Transverse colon (tissue), 4 donors: ENCODE measurements around the gene NEK9. TPM values are rescaled to one million over a fixed set of nuclear protein-coding genes. Genes with fewer than 3 reads are reported as not detected.

Experiments used
- DNase-seq: peaks from one replicate; pipeline ENCODE4 v3.0.0-alpha.2; 2019
- H3K27ac ChIP-seq, 4 donors: fragments of 200-600 bp; sonication (generic); 2 replicates each; pipeline ENCODE4 v1.5.1; 2016 to 2018; ENCODE audit warnings: inconsistent platforms in 4 of 4
- H3K27me3 ChIP-seq: fragments of 200-600 bp; sonication (generic); 2 replicates; pipeline ENCODE4 v1.5.1; 2017; ENCODE audit warnings: inconsistent platforms
- H3K36me3 ChIP-seq, 4 donors: fragments of 200-600 bp; sonication (generic); 2 replicates each; pipeline ENCODE4 v1.5.1; 2017 to 2019; ENCODE audit warnings: inconsistent platforms in 4 of 4
- H3K4me1 ChIP-seq, 4 donors: fragments of 200-600 bp; sonication (generic); 2 replicates each; pipeline ENCODE4 v1.5.1; 2017 to 2020; ENCODE audit warnings: inconsistent platforms in 4 of 4
- H3K4me3 ChIP-seq, 4 donors: fragments of 200-600 bp; sonication (generic); 1 replicate in 1 of 4; 2 replicates in 3 of 4; pipeline versions ENCODE4 v1.5.1 to v1.6.1; 2017 to 2019; ENCODE audit warnings: inconsistent platforms in 4 of 4
- H3K9me3 ChIP-seq, 2 donors: fragments of 200-600 bp; sonication (generic); 2 replicates each; pipeline ENCODE4 v1.5.1; 2017 to 2019; ENCODE audit warnings: inconsistent platforms in 2 of 2
- CTCF ChIP-seq, 5 experiments: fragments of 200-600 bp in 3 of 5; fragments of 450-650 bp in 2 of 5; sonication (generic) in 3 of 5; IDR thresholded peaks; 1 replicate in 2 of 5; 2 replicates in 3 of 5; pipeline ENCODE4 v1.5.1; 2016 to 2017; ENCODE audit warnings: antibody characterized with exemption in 5 of 5, inconsistent platforms in 3 of 5, mild to moderate bottlenecking in 2 of 5, moderate library complexity in 1 of 5
- EP300 ChIP-seq: sonication (generic); formaldehyde crosslinking; IDR thresholded peaks from one replicate; pipeline ENCODE4 v1.6.1; 2017; ENCODE audit warnings: antibody characterized with exemption, low read depth
- POLR2A ChIP-seq: fragments of 450-650 bp; IDR thresholded peaks from one replicate; pipeline ENCODE4 v1.6.1; 2016; ENCODE audit warnings: antibody characterized with exemption, mild to moderate bottlenecking, moderate library complexity
- POLR2AphosphoS5 ChIP-seq, 3 donors: sonication (generic); formaldehyde crosslinking; IDR thresholded peaks; one replicate each; pipeline ENCODE4 v1.6.1; 2016; ENCODE audit warnings: antibody characterized with exemption in 3 of 3
- WGBS, 2 donors: methylation state at CpG; one replicate each; pipeline ENCODE4 v1.1.5; 2018; ENCODE audit warnings: low coverage in 1 of 2; 5-methylcytosine and 5-hydroxymethylcytosine counted together
- in situ Hi-C, 4 donors: fragments of 200-750 bp; cut with MboI; loops; one replicate each; pipeline versions ENCODE4 v1.15.0 to v1.15.1; 2017; ENCODE audit warnings: low sequenced_read_pairs in 3 of 4, low pct_ligation_motif_present in 1 of 4, low pct_unique_long_range_greater_than_20kb in 1 of 4
- intact Hi-C: fragments of 100-400 bp; cut with DNase I; formaldehyde crosslinking; loops from one replicate; pipeline ENCODE4 v1.15.1; 2023; ENCODE audit warnings: low total_unique reads
- total RNA-seq, 4 donors: library from RNA; depleted of rRNA; stranded (reverse); fragments of >200 nt; gene quantifications; one replicate each; pipeline ENCODE4 v1.1.0, GENCODE V29; 2016

Gene NEK9
- total RNA-seq, 4 donors from 2014 or later = 24.4 to 121 (median 53.4) TPM

GRCh38 chr14:75084513-75084912 is 42.3 kb downstream of the NEK9 start:
- no peak overlapping the region for H3K27ac ChIP-seq
- intact Hi-C loops = no loop called here
- WGBS, 2 donors = 58% methylated on average over 5 of the region's 5 CpGs; no CpG with 5 or more reads in 1 of the 2 donors

GRCh38 chr14:75083271-75083670 is 43.6 kb downstream of the NEK9 start:
- Histone ChIP-seq H3K4me3 (no peak overlapping the region), H3K36me3 (peaks cover 0 to 41% (median 11%) of the 10 kb centered on the region in 4 donors), H3K9me3 (no peaks in the 10 kb centered on the region), H3K27ac (no peak overlapping the region), H3K27me3 (no peaks in the 10 kb centered on the region), H3K4me1 (peaks cover 0 to 11% (median 0%) of the 10 kb centered on the region in 4 donors)
- 90% methylated on average over 1 of the region's 1 CpG; no CpG with 5 or more reads in 1 of the 2 donors for WGBS, 2 donors
- in situ Hi-C loops (loop anchor here in 3 of 4 donors (10.0 to 25.0 kb wide), 3 partner anchors 128 to 146 kb away; partner anchors contain the start of gene PGF (in 1 of the 3)), intact Hi-C loops (no loop called here)
- TF ChIP-seq EP300 (no peak), POLR2AphosphoS5 (IDR thresholded peaks at IDR 0.05) (no peak), CTCF (IDR thresholded peaks at IDR 0.05) (no peak), POLR2A (no peak)
- no peak for DNase-seq

More at GRCh38 chr14:75084513-75084912, 42.3 kb downstream of the NEK9 start:
- peaks cover 0 to 11% (median 0%) of the 10 kb centered on the region in 4 donors for H3K4me1 ChIP-seq
- TF ChIP-seq EP300 (no peak), CTCF (IDR thresholded peaks at IDR 0.05) (peak in 3 of 5 experiments; percentile 30 to 51 (median 34))
- H3K9me3 ChIP-seq = no peaks in the 10 kb centered on the region
- peak; percentile 24 for DNase-seq
- no peaks in the 10 kb centered on the region for H3K27me3 ChIP-seq
- peaks cover 0 to 43% (median 11%) of the 10 kb centered on the region in 4 donors for H3K36me3 ChIP-seq
- H3K4me3 ChIP-seq = no peak overlapping the region
- in situ Hi-C loops = loop anchor here in 3 of 4 donors (10.0 to 25.0 kb wide), 3 partner anchors 130 to 147 kb away; partner anchors contain the start of gene PGF (in 1 of the 3)

GRCh38 chr14:75081660-75082229 is 45.1 kb downstream of the NEK9 start:
- peaks cover 0 to 26% (median 3%) of the 10 kb centered on the region in 4 donors for H3K36me3 ChIP-seq
- in situ Hi-C loops (loop anchor here in 3 of 4 donors (10.0 to 25.0 kb wide), 3 partner anchors 127 to 144 kb away; partner anchors contain the start of gene PGF (in 1 of the 3)), intact Hi-C loops (no loop called here)
- no peaks in the 10 kb centered on the region for H3K9me3 ChIP-seq
- peaks cover 0 to 11% (median 0%) of the 10 kb centered on the region in 4 donors for H3K4me1 ChIP-seq
- DNase-seq = no peak
- no peak for TF ChIP-seq EP300
- no peak for TF ChIP-seq CTCF (IDR thresholded peaks at IDR 0.05)
- TF ChIP-seq POLR2AphosphoS5 (IDR thresholded peaks at IDR 0.05) = no peak
- no peak for TF ChIP-seq POLR2A
- no peak overlapping the region for H3K4me3 ChIP-seq
- H3K27me3 ChIP-seq = no peaks in the 10 kb centered on the region
- WGBS, 2 donors = 65 to 67% methylated on average over 2 of the region's 2 CpGs
- H3K27ac ChIP-seq = peak overlapping the region; percentile 7 to 54 (median 36)

GRCh38 chr14:75079521-75079920 is 47.3 kb downstream of the NEK9 start:
- intact Hi-C loops = no loop called here

More at GRCh38 chr14:75079521-75079920, 47.3 kb downstream of the NEK9 start:
- Histone ChIP-seq H3K36me3 (peaks cover 0 to 7% (median 0%) of the 10 kb centered on the region in 4 donors), H3K27me3 (no peaks in the 10 kb centered on the region), H3K27ac (no peak overlapping the region), H3K4me1 (peaks cover 0 to 11% (median 0%) of the 10 kb centered on the region in 4 donors), H3K4me3 (no peak overlapping the region), H3K9me3 (no peaks in the 10 kb centered on the region)
- no peak for DNase-seq
- 58 to 91% methylated on average over 4 of the region's 4 CpGs for WGBS, 2 donors
- TF ChIP-seq POLR2A (no peak), POLR2AphosphoS5 (IDR thresholded peaks at IDR 0.05) (no peak), EP300 (no peak), CTCF (IDR thresholded peaks at IDR 0.05) (no peak)
- in situ Hi-C loops = loop anchor here in 2 of 4 donors (10.0 to 25.0 kb wide), 2 partner anchors 135 to 142 kb away; no protein-coding TSS in a partner anchor
